Left forelimb (tissue), 1 donor: Measurements from ENCODE around the gene ZBTB8B.
"Not testable (repeated sequence)": the region's sequence is repeated elsewhere in the genome, so short reads cannot be mapped to it uniquely, and the experiment has no call there.

Experiments used
- DNase-seq: peaks from one replicate; pipeline ENCODE4 v3.0.0-alpha.2; 2018; ENCODE audit warnings: low spot score

ZBTB8B gene

DNA sequence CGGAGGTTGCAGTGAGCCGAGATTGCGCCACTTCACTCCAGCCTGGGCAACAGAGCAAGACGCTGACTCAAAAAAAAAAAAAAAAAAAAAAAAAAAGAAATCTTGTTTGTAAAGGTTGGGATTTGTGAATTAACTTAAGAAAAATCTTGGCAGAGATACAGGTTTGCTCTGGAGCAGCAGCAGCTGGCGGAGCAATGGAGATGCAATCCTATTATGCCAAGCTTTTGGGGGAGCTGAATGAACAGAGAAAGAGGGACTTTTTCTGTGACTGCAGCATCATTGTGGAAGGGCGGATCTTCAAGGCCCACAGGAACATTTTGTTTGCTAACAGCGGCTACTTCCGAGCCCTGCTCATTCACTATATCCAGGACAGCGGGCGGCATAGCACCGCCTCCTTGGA, 5.6 kb downstream of the ZBTB8B start:
- no peak for DNase-seq

DNA sequence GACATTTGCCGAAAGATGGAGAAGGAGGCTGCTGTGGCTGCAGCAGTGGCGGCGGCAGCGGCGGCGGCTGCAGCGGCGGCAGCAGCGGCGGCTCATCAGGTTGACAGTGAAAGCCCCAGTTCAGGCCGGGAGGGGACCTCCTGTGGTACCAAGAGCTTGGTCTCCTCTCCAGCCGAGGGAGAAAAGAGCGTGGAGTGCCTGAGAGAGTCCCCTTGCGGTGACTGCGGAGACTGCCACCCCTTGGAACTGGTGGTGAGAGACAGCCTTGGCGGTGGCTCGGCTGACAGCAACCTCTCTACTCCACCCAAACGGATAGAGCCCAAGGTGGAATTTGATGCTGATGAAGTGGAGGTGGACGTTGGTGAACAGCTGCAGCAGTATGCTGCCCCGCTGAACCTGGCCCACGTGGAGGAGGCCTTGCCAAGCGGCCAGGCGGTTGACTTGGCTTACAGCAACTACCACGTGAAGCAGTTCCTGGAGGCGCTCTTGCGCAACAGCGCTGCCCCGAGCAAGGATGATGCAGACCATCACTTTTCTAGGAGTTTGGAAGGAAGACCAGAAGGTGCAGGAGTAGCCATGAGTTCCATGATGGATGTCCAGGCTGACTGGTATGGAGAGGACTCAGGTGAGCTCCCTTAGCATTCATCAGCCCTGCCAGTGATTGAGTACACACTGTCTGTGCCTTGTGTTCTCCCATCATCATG, 6.3 kb downstream of the ZBTB8B start:
- no peak for DNase-seq

DNA sequence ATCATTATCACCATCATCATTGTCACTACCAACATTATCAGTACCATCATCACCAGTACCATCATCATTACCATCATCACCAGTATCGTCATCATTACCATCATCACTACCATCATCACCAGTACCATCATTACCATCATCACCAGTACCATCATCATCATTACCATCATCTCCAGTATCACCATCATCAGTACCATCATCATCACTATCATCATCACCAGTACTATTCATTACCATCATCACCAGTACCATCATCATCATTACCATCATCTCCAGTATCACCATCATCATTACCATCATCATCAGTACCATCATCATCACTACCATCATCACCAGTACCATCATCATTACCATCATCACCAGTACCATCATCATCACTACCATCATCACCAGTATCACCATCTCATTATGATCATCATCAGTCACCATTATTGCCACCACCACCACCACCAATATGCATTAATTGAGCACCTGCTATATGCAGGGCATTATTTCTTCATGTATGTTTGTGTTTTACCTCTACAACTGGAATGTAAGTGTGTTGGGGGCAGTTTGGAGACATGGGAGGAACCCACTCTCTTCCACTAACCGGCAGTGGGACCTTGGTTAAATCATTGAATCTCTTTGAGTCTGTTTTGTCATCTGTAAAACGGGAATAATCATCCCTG, 7.0 kb downstream of the ZBTB8B start:
- no peak for DNase-seq

DNA sequence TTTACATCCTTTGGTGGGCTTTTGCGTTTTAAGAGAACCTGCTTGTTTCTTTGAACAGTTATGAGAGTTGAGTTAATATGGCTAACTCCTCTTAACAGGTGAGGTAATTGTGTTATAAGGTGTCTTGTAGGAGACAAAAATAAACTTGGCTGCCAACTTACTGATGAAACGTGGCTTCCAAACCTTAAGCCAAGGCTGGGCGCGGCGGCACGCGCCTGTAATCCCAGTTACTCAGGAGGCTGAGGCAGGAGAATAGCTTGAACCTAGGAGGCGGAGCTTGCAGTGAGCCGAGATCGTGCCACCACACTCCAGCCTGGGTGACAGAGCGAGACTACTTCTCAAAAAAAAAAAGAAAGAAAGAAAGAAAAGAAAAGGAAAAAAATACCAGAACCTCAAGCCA, 8.1 kb downstream of the ZBTB8B start:
- not testable (repeated sequence) for DNase-seq

DNA sequence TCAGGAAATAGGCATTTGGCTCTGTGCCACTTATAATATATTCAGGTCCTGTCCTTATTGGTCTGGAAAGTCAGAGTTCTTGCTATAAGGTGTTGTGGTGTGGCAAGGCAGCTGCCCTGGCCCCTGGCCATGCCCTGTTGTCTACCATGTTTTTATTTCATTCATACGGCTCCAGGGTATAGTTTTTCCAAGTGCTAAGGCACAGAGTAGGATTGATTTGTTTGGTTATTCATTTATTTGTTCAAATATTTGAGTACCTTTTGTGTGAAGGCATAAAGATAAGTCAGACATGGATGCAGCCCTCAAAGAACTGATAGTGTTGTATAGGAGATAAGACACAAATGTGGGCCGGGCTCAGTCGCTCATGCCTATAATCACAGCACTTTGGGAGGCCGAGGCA, 10.1 kb downstream of the ZBTB8B start:
- DNase-seq, result no peak

DNA sequence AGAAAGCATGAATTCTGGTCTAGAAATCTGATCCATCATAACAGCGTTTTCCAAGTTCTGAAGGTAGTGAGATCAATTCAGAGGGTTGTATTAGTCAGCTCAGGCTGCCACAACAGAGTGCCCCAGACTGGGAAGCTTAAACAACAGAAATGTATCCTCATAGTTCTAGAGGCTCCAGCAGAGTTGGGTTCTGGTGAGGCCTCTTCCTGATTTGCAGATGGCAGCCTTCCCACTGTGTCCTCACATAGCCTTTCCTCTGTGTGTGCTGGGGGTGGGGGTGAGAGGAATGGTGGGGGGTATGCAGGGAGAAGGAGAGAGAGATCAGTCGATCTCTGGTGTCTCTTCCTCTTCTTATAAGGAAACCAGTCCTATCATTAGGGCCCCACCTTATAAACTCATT, 15.1 kb downstream of the ZBTB8B start:
- DNase-seq, result no peak

DNA sequence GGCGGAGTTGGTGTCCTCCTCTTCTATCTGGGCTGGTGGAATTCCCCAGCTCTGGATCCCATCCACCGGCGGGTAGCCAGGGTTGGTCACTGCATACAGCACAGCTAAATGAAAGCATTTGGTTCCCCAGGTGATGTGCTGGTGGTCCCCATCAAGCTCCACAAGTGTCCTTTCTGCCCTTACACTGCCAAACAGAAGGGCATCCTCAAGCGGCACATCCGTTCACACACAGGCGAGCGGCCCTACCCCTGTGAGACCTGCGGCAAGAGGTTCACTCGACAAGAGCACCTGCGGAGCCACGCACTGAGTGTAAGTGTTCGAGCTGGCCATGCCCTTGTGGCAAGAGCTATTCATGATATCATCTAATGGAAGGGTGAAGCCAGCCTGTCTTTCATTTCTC, 15.9 kb downstream of the ZBTB8B start:
- DNase-seq, result no peak

DNA sequence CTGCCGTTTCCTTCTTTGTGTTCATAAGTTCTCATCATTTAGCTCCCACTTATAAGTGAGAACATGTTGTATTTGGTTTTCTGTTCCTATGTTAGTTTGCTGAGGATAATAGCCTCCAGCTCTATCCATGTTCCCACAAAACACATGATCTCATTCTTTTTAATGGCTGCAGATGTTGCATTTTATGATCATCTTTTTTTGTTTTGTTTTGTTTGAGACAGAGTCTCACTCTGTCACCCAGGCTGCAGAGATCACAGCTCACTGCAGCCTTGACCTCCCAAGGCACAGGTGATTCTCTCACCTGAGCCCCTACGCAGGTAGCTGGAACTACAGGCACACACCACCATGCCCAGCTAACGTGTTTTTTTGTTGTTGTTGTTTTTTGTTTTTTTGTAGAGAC, 16.9 kb downstream of the ZBTB8B start:
- not testable (repeated sequence) for DNase-seq

DNA sequence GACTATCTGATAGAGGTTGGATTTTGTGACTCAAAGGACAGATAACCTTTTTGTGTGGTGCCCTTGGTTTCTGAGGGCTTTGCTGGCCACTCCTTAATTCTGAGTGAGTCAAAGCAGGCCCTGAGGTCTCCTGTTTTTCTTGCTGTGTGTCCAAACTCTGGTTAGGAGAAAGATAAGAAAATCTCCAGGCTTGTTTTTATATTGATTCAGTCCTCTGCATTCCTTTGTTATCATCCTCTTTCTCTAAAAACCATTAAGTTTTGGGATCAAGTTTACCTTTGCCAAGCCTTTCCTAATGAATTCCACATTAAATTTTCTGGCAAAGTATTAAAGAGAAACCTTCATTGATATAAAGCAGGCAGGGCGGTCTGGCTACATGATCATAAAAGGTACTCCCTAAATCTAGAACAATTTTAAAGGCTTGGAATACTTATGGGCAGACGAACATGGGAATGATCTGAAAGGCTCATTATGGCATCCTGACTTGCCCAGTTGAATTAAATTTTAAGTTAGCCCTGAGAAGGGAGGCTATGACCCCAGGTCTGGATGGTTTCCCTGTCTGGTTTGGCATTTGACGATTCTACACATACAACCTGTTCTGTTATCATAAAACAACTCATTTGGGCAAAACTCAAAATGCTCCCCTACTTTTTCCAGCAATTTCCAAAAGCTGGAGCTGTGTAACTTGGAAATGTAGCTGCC, 20.8 kb downstream of the ZBTB8B start:
- DNase-seq, result no peak

DNA sequence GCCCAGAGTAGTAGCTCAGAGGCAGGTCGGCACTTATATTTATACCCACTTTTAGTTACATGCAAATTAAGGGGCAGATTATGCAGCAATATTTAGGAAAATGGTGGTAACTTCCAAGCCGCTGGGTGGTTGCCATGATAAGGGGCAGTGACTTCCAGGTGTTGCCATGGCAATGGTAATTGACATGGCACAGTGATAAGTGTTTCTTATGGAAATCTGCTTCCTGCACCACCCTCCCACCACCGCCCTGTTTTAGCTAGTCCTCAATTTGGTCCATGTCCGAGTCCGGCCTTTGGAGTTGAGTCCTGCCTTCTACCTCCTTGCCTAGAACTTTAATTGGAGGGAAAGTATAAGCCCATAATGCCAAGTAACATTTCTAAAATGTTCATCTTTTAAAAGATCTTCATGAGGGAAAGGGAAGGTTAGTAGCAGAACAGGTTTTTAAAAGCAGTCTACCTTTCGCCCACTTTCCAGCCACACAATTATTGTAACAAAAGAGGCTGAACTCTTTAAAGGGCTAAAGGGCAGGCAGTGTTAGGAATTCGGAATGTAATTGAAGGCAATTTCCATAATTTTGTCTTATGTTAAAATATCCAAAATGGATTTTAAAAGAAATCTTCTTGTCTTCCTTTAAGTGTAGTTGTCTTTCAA, 21.7 kb downstream of the ZBTB8B start:
- DNase-seq, result no peak

DNA sequence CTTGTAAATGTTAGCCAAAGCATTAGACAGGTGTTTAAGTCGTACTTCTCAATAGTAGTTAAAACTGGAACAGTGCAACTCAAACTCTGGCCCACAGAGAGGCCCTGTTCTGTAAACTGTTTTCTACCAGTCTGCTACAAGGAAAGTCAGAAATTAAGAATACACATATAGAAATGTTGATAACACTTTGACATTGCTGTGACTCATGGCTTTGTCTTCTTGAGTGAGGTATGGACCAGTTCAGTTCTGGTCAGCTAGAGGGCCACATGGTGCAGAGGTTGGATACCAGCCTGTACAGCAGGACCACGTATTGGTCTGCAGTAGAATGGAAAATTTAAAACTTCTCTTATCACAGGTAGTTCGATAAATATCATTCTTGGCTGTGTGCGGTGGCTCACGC, 22.3 kb downstream of the ZBTB8B start:
- no peak for DNase-seq

DNA sequence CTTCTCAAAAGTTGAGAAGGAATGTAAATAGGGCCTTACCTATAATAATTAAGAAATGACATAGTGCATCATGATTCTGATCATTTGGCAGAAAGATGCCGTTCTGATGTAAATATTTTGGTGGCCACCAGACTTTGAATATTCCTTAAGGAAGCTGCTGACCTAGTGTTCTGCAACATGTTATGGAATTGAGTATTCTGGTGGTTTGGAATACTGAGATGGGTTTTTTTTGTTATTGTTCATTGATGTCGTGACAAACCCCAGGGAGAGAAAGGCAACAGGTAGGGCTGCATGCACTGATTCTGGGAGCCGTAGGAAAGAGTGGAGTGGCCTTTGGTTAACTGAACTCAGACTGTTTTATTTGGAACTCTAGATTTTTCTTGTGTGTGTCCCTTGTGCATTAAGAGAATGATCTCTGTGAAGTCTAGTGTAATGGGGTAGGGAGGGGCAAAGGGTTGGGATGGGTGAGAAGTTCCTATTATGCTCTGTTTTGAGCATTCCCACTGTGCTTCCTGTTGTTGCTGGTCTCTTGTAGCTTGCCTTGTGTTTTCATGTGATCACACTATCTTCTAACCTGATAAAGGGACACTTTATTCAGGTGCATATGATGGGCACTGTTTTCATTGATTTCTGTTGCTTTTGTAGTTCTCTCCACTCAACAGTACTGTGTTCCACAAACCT, 25.0 kb downstream of the ZBTB8B start:
- DNase-seq, result no peak

DNA sequence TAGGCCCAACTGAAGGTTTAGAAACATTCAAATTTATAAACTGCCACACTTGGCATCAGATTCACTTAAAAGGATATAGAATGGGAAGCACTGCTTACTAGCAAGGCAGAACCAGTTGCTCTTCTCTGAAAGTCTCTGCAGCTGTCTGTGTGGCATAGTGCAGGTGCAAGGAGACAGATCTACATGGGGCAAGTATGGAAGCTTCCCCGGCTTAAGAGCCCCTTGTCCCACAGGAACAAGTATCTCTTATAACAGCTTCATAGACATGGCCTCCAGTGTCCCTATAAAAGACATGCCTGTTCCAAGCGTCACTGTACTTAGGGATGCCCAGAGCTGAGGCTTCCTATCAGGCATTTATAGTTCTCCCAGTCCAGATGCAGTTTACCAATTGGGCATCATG, 26.5 kb downstream of the ZBTB8B start:
- no peak for DNase-seq

DNA sequence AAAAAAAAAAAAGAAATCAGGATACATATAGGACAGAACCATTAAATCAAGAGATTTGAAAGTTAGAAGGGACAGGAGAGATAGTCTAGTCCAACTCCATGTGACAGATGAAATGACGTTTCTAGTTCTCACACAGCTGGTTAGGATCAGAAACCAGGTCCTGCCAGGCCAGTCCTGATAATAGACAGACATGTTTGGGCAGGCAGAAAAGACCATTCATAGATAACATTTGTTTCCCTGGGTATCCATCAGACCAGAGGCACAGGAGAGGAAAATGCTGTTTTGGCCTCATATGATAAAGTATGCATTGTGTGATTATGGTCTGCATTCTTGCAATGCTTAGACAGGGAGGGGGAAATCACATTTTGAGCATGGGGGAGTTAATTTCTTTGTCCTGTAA, 29.3 kb downstream of the ZBTB8B start:
- no peak for DNase-seq

DNA sequence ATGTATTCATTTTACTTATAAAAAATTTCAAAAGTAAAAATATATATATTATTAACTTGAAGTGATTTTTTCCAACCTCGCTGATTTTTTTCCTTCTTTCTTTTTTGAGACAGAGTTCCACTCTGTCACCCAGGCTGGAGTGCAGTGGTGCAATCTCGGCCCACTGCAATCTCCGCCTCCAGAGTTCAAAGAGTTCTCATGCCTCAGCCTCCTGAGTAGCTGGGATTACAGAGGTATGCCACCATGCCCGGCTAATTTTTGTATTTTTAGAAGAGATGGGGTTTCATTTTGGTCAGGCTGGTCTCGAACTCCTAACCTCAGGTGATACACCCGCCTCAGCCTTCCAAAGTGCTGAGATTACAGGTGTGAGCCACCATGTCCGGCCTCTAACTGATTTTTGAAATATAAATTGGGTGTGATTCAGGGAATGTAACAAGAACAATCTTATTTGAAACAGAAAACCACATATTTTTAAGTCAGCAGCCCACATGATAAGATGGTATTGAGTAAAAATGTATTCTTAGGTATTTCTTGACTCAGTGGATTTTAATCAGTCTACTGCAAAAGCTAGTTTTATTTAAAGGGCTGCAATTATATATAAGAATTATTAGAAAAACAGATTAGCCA, 30.0 kb downstream of the ZBTB8B start:
- DNase-seq, result no peak

DNA sequence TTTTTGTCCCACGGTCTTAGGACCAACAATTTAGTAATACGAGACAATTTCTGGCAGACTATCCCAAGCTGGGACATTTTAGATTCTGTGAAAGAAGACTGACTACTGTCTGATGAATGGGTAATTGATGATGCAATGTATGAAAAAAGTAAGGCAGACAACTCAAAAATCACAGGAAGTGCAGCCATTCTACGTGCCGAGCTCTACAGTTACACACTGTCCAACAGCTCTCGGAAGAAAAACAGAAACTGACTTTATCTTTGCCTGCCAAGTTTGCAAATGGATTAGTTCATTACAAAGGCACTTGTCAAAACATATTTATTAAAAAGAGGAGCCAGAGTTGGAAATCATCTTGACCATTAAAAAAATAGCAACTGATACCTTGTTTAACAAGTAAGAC, 31.3 kb downstream of the ZBTB8B start:
- no peak for DNase-seq

DNA sequence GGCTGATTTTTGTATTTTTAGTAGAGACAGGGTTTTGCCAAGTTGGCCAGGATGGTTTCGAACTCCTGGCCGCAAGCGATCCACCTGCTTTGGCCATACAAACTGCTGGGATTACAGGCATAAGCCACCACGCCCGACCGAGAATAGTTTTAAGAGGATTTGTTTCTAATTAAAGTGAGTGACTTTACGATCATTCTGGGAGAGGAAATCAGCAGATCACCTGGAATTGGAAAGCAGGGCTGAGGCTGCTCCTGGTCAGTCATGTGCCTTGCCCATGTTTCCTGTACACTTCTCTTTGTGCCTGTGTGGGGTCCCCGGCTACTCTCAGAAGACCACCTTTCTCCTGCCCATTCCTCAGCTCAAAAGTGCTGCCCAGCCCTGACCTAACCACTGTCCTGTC, 33.9 kb downstream of the ZBTB8B start:
- no peak for DNase-seq

DNA sequence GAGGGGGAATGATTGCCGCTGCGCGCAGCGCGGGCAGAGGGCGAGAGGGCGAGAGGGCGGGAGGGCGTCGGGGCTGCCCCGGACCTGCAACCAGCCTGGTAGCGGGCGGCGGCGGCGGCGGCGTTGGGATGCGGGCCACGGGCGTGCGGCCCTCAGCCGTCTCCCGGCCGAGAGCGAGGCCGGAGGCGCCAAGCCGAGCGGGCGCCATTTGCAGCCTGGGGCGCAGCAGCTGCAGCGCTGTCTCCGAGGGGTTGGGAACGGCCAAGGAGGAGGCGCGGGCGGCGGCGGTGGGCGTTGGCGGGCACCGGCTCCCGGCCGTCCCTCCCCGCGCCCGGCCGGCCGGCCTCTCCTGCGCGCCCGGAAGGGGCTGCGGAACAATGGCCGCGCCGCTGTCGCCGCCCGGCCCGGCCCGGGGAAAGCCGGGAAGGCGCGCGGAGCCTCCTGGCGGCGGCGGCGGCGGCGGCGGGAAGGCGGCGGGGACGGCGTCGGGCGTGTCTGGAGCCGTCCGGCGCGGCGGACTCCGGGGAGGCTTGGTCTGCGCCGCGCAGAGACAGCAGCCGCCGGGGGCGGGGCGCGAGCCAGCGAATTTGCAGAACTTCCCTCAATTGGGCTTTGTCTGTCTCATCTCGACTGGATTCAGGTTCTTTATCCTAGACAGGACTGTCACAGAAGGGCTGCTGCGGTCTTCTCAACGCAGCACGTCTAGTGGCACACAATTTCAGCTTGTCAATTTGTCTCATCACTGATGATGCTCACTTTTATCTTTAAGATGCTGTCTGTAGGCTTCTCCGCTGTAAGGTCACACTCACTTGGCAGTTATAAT, 35.7 kb downstream of the ZBTB8B start:
- DNase-seq, result peak; percentile 80

DNA sequence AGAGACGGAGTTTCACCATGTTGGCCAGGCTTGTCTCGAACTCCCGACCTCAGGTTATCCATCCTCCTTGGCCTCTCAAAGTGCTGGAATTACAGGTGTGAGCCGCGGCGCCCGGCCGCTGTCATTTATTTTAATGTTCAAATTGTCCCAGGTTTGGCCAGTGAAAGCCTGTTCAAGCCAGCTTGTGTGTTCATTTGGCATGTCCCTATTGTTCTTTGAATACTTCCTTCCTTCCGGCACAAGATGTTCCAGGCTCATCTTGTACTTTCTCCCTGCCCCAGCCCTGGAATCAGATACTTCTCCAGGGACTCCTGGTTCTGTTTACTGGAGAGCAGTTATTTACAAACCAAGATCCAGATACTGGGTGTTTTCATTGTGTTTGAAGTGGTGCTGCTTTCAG, 37.0 kb downstream of the ZBTB8B start:
- DNase-seq, result no peak

DNA sequence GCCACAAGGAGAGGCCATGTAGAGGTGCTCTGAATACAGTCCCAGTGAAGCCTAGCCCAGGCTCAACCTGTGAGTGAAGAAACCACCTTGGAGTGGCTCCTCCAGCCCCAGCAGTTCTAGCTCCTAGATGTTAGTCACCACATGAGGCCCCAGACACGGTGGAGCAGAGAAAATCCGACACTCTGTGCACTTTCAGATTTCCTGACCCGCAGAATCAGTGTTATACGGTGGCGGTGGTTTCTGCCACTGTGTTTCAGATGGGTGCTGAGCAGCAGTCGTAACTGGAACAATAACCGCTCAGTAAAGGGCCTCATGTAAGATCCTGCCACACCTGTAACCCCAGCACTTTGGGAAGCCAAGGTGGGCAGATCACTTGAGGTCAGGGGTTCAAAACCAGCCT, 38.3 kb downstream of the ZBTB8B start:
- DNase-seq, result no peak

DNA sequence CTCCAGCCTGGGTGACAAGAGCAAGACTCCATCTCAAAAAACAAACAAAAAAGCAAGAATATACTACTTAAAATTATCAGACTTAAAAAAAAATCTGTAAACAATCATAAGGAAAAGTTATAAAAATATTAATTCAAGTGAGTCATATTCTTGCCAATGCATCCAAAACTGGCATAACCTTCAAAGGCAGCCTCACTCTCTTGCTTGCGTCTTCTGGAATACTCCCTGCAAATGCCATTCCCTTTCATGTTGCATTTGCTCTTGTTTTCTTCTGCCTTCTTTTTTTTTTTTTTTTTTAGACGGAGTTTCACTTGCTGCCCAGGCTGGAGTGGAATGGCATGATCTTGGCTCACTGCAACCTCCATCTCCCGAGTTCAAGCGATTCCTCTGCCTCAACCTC, 42.1 kb downstream of the ZBTB8B start:
- no peak for DNase-seq
